Activated CD4-positive, CD25-positive, alpha-beta regulatory T cell treated with anti-CD3 and anti-CD28 coated beads, Interleukin-2, amount 50 U/mL, for 16 hours (primary cell): ENCODE results near the gene LCN2.

ENCODE experiments used
- DNase-seq: peaks from one replicate; pipeline ENCODE4 v3.0.0-alpha.2; 2020; ENCODE audit warnings: low read depth, low spot score

The LCN2 gene

GRCh38 chr9:128193469-128194096 lies 44.3 kb downstream of the LCN2 start:
- no peak for DNase-seq

DNA sequence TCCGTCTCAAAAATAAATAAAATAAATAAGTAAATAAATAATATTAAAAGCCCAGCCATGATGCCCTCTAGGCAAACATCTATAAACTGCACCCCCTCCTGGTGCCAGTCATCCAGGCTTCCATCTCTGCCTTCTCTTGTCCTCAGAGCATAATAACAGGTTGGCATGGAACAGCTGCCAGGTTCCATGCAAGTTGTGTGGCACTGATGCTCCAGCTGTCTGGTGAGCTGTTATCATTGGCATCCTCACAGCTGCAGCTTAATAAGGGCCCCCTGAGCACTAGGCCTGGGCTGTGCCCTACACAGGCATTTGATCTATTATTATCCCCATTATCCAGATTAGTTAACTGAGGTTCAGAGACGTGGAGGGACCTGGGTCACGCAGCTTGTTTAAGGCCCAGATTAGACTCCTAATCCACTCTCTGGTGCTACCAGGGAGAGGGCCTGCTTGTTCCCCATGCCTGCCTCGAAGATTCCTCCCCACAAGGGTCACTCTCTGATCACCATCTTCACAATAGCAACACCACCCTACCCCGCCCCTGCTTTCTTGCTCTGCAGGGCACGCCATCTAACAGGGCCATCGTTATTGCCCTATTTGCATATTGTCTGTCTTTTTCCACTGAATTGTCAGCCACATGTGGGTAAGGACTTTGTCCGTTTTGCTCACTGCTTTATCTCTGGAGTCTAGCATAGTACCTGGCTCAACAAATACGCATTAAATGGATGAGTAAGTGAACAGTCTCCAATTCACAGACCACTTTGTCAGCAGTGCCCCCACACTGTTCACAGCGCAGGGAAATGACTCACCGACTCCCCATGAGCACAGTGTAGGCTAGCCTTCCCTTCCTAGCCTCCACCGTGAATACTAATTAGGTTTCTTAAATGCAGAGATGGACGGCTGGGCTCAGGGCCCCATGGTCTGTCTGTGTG lies 52.5 kb downstream of the LCN2 start:
- DNase-seq = no peak

DNA sequence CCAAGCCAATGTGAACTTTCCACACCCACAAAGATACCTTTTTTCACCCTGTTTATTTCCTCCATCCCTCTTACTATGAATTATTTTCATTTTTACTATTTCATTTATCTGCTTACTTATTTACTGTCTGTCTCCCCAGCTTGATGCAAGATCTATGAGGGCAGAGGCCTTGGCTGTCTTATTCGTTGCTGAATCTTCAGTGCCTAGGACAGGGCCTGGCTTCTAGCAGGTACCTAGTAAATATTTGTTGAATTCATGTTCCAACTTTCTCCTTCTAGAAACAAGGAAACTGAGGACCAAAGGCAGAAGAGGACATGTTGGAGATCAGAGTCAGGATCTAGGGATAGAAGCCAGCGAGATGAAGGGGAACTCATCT lies 53.4 kb downstream of the LCN2 start:
- DNase-seq = no peak
